ENCODE results near the gene WDR77.

WDR77 gene

DNA sequence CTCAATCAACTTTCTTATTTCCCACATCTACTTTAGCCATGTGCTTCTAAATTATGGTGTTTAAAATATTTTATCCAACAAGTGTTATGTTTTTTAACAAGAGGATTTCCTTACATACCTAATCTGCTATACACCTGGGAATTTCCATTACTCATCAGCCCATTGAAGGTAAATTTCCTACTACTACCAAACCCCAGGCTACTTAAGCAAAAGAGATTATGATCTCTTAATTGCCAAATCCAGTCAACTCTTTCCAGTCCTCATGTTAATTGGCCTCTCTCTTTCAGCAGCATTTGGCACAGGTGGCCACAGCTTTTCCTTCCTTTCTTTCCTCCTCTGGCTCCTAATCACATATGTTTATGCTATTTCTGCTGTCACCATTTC is 19.7 kb upstream of the WDR77 start:
- no peak for DNase-seq

DNA sequence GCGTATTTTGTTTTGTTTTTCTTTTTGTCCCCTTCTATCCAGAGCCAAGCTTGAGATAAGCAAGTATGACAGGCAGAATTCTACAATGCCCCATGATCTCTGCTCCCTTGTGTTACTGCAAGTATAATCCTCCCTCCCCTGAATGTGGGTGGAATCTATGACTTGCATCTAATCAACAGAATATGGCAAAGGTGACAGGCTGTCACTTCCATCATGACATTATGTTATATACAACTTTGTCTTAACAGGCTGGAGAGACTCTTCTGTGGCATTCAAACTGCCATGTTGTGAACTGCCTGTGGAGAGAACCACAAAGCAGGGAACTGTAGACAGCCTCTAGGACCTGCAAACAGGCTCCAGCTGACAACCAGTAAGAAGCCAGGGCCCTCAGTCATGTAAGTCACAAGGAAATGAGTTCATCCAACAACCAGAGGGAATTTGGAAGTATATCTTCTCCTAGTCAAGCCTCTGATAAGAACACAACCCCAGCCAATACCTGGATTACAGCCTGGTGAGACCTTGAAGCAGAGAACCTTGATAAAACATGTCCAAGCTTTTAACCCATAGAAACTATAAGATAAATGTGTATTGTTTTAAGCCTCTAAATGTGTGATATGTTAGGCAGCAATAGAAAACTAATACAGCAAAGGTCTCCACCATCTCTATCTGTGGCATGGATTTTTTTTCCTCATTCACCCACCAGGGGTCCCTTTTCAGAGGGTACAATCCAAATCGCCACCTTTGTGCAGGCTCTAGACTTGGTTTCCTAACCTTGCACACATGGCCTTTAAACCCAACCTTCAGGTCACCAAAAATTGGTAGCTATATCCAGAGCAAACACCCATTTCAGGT is 19.0 kb upstream of the WDR77 start:
- no peak for DNase-seq

DNA sequence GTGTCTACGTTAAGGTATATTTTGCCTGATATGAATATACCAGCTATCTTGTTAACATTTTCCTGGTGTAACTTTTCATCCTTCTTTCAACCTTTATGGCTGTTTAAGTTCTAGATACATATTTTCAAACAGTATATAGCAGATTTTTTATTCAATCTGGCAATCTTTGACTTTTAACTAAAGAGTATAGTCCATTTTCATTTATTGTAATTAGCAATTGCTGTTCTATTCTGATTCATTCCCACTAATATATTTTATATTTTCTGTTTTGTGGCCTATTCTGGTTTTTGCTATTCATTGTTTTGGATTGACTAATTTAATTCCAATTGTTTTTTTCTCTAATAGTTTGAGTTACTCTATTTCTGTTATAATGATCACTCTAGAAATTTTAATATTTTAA is 17.4 kb upstream of the WDR77 start:
- no peak for DNase-seq

DNA sequence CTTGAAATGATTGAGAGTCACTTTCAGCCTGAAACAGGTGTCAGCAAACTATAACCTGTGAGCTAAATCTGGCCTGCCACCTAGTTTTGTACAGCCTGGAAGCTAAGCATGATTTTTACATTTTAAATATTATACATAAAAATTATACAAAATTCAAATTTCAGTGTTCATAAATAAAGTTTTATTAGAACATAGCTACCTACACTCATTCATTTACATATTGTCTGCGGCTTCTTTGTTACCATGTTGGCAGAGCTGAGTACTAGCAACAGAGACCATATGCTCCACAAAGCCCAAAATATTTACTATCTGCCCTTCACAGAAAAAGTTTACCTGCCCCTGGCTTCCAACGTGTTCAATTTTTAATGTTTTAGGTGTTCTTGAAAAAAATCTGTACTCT is 16.7 kb upstream of the WDR77 start:
- DNase-seq = no peak

DNA sequence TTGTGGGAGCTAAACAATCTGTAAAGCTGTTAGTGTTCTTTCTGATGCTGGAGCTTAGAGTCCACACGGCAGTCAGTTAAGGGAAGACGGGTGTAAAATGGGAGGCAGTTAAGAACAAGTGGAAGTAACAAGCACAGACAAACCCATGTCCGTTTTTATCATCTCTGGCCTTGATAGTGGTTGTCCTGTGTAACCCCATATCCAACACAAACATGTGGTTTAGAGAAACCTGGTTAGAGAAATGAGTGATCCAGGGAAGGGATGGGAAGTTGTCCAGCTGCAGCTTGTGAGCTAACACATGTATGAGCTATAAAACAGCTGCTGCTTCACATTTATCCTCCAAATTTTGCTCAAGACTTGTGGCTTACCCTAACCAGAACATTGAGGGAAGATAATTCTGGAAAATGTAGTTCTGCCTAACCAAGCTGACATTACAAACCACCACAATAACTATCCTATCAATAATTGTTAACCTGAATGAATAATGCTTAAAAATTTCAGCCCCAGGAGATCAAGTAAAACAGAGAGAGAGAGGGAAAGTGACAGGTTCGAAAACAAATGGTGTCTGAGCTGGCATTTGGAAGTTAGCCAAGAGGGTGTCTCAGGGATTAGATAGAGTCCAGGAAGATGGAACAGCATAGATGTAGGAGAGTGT is 14.1 kb upstream of the WDR77 start:
- DNase-seq = no peak

DNA sequence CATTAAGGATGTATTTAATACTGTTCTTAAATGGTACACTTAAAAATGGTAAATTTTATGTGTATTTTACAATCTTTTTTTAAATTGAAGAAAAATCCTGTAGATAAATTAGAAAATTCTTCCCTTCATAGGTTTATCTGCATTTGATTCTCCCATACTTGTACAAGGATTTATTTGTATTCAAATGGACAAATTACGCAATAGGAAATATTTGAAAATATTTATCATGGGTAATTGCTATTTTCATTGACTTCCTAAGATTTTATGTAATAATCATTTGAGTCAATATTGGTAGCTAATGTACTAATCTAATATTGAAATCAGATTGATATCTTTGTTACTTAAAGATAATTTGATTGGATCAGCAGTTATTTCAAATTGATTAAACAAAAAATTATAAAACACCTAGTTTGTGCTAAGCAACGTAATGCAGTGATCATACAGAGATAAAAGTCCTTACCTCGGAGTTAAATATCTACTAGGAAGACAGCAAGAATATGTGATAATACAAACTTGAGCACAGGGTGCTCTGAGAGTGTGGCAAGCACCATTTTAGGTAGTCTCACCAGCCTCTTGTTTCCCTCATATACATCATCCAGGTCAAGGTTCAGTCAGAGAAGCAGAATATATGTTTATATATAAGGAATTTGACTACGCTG is 13.4 kb upstream of the WDR77 start:
- DNase-seq = no peak

DNA sequence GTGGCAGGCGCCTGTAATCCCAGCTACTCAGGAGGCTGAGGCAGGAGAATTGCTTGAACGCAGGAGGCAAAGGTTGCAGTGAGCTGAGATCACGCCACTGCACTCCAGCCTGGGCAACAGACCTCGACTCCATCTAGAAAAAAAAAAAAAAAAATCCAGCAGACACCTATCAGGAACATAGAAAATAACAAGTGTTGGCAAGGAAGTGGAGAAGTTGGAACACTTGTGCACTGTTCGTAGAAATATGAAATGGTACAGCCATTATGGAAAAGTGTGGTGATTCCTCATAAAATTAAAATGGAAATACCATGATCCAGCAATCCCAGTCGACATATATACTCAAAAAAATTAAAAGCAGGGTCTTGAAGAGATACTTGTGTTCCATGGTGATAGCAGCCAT is 12.7 kb upstream of the WDR77 start:
- DNase-seq = no peak

DNA sequence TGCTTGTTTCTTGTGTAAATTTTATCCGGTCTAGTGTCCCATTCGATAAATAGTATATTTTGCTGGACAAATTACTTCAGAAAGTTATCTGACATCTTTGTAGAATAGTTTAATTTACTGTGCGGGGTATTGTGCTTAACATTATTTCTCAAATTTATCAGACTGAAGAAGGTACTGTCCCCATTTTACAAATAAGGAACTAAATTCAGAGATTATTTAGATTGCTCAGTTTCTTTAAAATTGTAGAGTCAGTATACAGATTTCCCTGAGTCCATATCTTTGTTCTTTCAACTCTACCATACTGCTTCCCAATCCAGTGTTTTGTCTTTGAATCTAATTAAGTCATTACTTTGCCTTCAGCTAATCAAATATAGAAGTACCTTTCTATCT is 6.6 kb upstream of the WDR77 start:
- no peak for DNase-seq

DNA sequence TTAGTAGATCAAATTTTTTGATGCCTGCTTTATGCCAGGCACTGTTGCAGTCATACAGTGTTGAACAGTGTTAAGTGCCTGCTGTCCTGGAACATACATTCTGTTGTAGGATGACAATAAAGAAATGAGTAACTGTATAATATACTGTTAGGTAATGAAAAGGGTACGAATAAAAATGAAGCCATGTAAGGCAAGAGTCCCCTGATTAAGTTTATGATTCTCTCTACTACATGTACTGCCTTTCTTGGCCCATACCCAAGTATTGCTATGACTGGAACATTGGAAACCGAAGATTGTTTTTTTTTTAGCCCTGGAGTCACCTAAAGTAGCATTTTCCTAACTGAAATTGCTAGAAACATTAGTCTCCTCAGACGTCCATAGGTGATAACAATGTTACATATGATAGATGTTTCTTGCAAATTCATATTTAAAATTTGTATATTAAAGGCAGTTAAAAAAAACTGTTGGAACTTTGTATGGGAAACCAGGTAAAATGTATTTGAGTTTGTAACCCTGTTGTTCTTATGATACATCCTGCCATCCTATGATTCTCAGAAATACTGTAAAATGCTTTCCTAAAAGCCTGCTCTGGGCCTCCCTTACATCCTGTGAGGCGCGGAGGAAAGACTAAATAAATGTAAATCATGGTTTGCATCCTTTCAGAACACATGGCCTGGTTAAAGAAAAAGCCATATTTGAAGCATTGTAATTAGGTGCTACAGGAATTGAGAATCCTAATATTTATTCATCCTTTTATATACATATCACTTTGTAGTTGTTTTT is 6.0 kb upstream of the WDR77 start:
- no peak for DNase-seq

DNA sequence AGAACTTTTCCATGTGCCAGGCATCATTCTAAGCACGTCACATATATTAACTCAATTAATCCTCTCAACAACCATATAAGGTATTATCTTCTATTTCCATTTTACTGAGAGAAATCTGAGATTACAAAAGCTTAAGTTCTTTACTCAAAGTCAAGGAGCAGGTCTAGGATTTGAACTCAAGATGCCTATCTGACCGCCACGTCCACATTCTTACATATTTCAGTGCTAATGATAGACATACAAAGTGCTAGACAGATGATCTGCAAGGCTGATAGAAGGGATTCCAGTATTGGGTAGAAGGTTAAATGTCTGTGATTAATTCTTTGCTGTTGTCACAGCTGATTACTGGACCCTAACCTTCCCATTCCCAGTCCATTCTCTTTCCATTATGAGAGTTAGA is 4.7 kb upstream of the WDR77 start:
- DNase-seq = no peak

DNA sequence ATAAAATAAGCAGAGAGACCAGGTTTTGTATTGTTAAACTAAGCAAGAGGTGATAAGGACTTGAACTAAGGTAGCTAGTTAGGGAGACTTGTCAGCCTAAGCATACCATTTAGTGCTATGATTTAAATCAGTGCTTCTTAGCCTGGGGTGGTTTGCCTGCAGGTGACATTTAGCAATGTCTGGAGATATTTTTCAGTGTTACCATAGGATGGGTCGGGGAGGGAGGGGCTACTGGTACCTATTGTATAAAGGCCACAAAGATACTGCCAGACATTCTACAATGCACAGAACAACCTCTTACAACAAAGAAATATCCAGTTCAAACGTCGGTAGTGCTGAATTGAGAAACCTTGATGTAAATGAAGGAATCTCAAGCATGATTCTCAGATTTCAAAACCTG is 3.5 kb upstream of the WDR77 start:
- DNase-seq = no peak

DNA sequence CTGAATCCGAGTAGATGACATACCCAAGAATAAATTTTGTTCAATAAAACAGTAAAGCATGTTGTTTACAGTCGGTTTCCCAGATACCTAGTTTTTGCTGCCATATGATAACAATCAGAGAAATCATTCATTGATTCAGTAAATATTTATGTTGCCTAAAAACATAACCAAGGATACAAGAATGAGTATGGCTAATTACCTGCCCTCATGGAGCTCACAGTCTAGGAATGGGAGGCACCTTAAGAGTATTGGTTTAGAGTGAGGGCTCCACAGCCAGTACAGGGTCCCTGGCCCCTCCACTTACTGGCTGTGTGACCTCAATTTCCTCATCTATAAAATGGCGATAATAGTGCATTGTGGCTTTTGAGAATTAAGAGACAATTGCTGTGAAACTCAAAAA is 1.1 kb upstream of the WDR77 start:
- no peak for DNase-seq

DNA sequence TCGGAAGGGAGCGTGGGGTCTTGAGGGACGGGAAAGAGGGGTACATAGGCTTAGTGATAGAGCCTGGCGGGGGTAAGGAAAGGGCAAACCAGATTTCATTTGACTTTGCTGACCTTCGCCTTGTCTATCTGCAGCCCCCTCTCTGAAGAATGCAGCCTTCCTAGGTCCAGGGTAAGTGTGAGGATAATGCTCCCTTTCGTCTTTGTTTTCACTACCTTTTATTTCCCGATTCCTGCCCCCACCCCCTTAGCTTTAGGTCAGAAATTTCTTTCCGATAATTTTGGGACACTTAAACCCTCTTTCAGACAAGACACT is 604 bp upstream of the WDR77 start:
- no peak for DNase-seq

DNA sequence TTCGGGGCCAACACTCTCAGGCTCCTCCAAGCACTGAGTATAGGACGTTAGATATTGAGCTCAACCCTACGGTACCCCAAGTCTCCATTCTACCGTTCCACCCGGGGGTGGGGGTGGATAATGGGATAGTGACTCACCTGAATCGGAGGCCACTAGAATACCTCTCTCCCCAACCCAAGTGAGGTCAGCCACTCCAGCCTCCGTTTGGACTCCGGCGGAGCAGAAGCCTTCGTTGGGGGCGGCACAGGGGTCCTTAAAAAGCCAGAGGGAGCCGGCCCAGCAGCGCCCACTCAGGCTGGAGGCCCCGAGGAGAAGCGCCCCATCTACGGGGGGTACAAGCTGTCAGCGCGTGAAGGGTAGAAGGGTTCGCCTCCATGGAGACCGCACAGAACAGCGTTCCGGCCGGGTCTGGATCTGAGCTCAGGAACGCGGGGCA is 556 bp downstream of the WDR77 start:
- no peak for DNase-seq

DNA sequence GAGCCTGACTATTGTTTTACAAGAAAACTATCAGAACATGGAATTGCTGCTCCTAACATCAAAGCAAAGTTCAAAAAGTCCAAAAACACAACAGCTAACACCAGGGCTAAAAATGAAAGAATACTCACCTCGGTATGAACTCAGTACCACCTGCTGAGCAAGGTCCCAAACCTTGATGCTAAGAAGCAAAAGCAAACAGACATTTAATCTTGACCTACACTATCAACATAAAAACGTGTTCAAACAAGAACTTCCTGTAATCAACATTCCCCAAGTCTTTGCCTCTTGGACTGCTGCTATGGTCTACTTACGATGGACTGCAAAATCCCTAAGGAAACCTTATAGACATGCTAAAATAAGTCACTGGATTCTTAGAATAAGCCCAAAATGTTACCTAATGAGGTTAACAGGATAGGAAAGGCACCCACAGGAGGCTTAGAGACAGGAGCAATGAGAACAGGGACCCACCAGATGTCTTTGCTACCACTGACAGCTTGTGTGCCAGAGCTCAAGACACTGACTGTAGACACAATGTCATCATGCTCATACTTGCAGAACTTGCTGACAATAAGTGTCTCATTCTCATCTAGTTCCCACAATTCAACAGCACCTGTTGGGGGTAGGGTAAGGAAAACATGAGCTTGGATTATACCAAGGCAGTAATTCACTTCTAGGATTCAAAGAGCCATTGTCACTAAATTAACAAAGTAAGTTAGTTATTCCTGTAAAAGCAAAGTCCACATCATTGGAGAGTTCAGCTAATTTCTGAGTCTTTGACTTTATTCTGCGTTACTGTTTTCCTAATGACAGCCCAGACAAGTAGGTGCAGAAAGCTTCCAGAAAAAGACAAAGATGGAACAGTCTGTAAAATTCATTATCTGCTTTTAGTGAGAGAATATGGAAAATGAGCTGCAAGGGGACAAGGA is 1.8 kb downstream of the WDR77 start:
- DNase-seq = no peak

DNA sequence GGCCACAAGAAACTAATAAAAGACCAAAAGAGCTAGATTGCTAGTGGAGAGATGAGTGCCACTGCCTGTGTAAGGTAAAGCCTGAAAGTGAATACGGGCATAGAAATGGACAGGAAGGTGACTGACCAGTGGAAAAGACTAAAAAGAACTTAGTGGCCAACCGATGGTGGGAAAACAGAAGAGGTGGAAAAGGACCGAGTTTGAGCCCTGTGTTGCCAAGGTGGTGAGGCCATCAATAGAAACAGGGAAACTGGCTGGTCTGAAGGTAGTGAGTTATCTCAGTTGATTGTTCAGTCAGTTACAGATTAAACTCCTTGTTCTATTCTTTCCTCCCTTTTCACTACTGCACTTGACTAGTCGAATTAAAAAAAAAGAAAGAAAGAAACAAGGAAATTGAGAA is 2.5 kb downstream of the WDR77 start:
- DNase-seq = no peak

DNA sequence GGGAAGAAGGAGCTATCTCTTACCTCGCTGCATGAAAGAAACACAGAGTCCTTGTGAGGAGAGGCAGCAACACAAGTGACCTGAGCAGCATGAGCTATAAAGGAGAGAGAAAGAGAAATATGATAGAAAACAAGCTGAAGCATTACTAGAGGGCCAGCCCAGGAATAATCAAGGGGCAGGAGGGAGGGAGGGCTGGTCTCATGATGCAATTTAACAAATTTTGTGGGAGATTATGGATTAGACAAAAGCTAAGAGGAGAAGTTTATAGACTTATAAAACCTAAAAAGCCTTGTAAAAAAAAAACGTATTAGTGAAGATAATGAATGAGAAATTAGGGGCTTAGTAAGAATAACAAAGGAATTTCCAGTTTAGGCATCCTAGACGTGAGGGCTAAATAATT is 5.0 kb downstream of the WDR77 start:
- no peak for DNase-seq

DNA sequence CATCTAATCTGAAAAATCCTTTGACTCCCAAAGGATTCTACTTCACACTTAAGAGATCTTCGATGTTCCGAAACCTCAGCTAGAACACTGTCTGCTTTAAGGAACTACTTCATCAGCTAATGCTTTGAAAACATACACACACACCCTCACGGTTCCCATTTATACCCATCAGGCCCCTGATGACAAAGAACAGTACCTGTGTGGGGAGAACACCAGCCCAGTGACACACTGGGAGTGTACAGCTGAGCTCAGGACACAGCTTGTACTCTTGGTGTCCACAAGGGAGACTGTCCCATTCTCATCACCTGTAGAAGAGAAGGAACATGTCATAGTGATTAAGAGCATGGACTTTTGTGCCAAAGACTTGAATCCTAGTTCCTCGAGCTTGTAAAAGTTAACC is 6.6 kb downstream of the WDR77 start:
- no peak for DNase-seq

DNA sequence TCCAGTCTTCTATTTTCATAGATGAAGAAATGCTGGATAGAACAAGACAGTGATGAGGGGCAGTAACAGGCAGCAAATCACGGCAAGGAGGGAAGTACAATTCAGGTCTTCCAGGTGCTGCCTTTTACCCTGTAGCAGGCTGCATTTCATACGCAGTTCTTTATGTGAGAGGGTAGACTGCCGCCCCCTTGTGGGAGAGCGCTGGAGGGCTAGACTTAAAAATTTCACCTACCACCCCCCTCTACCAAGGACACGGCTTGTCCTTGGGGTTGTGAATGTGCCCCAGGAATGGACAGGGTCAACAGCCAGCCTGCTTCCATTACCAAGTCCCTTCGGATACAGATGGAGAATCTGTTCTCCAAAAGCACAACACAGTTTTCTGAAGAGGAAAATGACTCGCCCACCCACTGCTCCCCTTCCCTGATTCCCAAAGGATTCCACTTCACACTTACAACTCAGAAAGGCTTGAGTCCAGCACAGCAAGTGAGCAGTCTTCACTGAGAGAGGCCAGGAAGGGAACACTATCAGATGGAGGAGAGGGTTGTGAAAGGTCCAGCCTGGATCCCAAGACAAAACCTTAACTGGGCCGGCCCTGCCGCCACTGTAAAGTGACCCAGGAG is 7.4 kb downstream of the WDR77 start:
- no peak for DNase-seq

DNA sequence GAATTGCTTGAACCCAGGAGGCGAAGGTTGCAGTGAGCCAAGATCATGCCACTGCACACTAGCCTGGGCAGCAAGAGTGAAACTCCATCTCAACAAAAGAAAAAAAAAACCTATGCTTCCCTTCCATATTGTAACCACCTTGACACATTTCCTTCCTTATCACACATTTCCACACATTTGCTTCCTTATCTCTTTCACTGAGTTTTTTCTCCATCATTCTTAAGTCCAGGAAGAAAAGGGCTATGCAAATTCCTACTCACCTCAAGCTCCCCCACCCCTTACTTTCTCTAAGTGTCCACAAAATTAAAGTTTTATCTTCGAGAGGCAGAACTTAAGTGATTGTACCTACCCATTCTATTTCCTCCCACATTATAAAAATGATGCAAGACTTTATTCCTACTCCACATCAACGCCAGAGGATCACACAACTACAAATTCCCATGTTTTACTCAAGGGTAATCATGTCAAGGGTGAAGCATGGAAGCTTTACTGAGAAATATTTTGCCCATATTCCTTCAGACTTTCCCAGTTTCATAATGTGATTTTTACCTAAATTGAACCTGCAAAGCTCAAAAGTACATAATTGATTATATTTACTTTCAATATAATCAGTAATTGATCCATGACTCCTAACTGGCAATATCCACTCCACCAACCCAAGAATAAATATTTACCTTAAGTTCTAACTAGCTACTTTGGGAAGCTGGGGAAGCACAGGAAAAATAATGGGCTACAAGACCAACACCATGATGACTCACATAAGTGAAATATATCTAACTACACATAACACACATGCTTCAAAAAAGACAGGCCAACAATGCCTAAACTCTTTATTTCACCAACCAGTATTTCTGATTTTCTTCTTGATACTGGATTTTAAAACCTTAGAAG is 9.3 kb downstream of the WDR77 start:
- DNase-seq = no peak

DNA sequence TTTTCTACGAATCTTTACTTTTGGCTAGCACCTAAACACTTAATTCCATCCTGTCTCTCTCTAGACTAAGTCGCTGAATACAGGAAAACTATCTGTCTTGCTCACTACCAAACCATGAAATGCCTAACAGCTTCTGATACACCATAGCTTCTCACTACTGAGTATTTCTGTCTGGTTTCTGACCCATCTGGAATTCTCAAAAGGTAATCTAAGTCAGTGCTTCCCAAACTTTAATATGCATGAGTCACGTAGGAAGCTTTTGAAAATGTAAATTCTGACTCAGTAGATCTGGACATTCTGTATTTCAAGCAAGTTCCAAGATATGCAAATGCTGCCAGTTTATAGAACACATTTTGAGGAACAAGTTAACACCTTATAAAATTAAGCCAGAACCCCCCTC is 12.3 kb downstream of the WDR77 start:
- DNase-seq = no peak

All from NCI-H2227 treated with DMSO at 0.1 percent for 48 hours (cell line).